ENCODE measurements around the gene BMPER. TPM values are rescaled to one million over a fixed set of nuclear protein-coding genes. Genes with fewer than 3 reads are reported as not detected.

Gene BMPER
- total RNA-seq, 1 experiment from 2014 or later, result not detected

DNA sequence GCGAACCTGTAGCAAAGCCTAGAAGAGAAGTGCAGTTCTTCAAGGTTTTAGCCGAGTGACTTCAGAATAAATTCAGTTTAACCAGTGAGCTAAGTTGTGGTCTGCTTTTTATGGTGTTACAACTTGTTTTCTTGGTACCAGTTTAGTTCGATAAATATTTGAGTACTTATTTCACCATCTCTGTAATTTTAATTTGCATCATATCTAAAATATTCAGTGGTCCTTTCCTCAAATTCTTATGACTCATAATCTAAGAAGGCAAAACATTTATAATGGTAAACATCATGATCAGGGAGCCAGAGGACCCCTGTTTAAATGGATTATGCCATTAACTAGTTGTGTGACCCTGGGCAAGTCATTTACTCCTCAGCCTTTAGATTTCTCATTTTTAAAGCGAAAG, 4.1 kb upstream of the BMPER start:
- Histone ChIP-seq H4K20me1 (ENCODE audit: insufficient read depth, low read depth, low read length) (no peaks in the 10 kb centered on the region), H3K4me1 (ENCODE audit: low read length) (no peaks in the 10 kb centered on the region), H3K27ac (ENCODE audit: low read length) (no peak overlapping the region), H3K9me2 (replicated peaks; ENCODE audit: insufficient read depth, low read length) (no peaks in the 10 kb centered on the region), H3K9me3 (ENCODE audit: low read length) (no peaks in the 10 kb centered on the region), H3K4me2 (ENCODE audit: low read depth, low read length, poor library complexity, severe bottlenecking) (no peak overlapping the region), H3K27me3 (ENCODE audit: low read length) (no peaks in the 10 kb centered on the region), H2AFZ (ENCODE audit: low read length) (no peak overlapping the region), H3K4me3 (ENCODE audit: low read length) (no peak overlapping the region), H3K9ac (ENCODE audit: low read length) (no peak overlapping the region), H3K79me2 (ENCODE audit: low read length) (no peaks in the 10 kb centered on the region), H3K36me3 (ENCODE audit: insufficient read depth, low read length) (no peaks in the 10 kb centered on the region)
- no peak for DNase-seq

DNA sequence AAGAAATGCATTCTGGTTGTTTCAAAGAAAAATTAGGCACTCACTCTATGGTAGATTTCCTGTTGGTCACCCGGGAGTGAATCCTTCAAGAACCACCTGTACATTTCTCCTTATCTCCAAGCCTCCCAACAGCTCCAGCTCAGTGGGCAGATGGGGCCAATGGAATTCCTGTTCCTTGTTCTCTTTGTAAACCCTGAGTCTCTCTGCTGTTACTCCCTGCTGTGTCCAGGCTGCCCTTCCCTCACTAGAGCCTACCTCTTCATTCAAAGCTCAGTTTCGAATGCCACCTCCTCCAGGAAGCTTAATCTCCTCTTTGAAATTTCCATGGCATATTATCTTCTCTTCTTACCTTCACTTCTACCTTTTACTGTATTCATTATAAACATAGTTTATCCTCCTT, 3.5 kb upstream of the BMPER start:
- Histone ChIP-seq H2AFZ (ENCODE audit: low read length) (no peak overlapping the region), H3K4me2 (ENCODE audit: low read depth, low read length, poor library complexity, severe bottlenecking) (no peak overlapping the region), H3K9me2 (replicated peaks; ENCODE audit: insufficient read depth, low read length) (no peaks in the 10 kb centered on the region), H3K9me3 (ENCODE audit: low read length) (no peaks in the 10 kb centered on the region), H3K9ac (ENCODE audit: low read length) (no peak overlapping the region), H3K27ac (ENCODE audit: low read length) (no peak overlapping the region), H3K36me3 (ENCODE audit: insufficient read depth, low read length) (no peaks in the 10 kb centered on the region), H3K4me1 (ENCODE audit: low read length) (no peaks in the 10 kb centered on the region), H4K20me1 (ENCODE audit: insufficient read depth, low read depth, low read length) (no peaks in the 10 kb centered on the region), H3K27me3 (ENCODE audit: low read length) (no peaks in the 10 kb centered on the region), H3K79me2 (ENCODE audit: low read length) (no peaks in the 10 kb centered on the region), H3K4me3 (ENCODE audit: low read length) (no peak overlapping the region)
- DNase-seq, result no peak

DNA sequence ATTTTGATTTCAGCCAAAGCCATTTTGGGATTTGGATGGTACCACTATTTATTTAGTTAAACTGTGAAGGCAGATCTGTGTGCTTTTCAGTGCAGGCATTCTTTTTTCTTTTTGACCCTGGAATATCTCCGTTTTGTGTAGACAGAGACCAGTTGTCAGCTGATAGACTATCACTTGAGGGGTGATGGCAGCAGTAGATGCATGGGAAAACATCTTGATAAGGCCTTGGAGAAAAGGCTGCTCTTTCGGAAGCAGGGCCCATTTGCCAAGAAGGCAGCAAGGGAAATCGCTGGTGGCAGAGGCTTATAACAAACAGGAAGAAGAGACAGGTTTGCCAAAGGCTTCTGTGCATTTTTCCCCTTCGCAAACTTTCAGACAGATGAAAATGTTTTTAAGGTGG, 2.6 kb upstream of the BMPER start:
- DNase-seq, result no peak
- no peaks in the 10 kb centered on the region for H3K27me3 ChIP-seq (ENCODE audit: low read length)
- H3K4me1 ChIP-seq (ENCODE audit: low read length), result no peaks in the 10 kb centered on the region
- no peak overlapping the region for H3K4me2 ChIP-seq (ENCODE audit: low read depth, low read length, poor library complexity, severe bottlenecking)
- no peak overlapping the region for H3K27ac ChIP-seq (ENCODE audit: low read length)
- H3K36me3 ChIP-seq (ENCODE audit: insufficient read depth, low read length), result no peaks in the 10 kb centered on the region
- no peaks in the 10 kb centered on the region for H3K9me2 ChIP-seq (replicated peaks; ENCODE audit: insufficient read depth, low read length)
- no peaks in the 10 kb centered on the region for H4K20me1 ChIP-seq (ENCODE audit: insufficient read depth, low read depth, low read length)
- no peaks in the 10 kb centered on the region for H3K79me2 ChIP-seq (ENCODE audit: low read length)
- H2AFZ ChIP-seq (ENCODE audit: low read length), result no peak overlapping the region
- no peak overlapping the region for H3K4me3 ChIP-seq (ENCODE audit: low read length)
- H3K9ac ChIP-seq (ENCODE audit: low read length), result no peak overlapping the region
- no peaks in the 10 kb centered on the region for H3K9me3 ChIP-seq (ENCODE audit: low read length)

DNA sequence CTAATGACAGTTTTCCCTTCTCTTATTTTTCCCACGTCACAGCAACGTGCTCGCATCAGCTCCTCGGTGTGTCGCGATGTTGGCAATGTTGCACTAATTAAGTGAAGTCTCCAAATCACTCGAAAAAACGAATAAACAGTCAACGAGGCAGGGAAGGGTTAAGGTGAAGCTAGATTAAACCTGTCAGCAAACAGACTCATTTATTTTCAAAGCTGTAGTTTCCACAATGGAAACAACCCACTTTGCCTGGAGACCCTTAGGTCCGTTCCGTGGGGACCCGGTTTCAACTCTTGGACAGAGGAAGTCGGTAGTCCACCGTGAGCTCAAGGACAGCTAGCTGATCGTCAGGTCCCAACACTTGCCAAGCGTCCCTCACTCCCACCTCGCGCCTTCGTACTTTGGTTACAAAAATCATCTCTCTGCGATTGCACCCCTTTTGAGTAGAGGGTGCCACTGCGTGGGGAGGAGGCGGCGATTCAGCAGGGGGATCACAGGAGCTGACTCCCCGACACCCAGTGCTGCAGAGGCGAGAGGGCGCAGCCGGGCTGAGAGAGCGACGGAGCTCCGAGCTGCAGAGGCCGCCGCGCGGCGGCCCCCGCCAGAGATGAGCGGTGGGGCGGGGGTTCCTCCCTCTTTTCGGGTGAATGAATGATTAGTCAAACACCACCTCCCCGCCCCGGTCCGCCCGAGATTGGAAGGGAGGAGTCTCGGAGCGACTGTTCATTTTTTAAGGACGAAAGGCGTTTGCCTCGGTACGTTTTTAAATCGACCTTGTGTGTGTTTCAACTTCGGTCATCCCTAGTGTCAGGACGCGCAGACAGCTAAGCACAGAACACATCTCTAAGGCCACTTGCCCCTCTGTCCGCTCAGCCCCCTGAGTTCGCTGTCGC, 1.3 kb upstream of the BMPER start:
- H2AFZ ChIP-seq (ENCODE audit: low read length), result no peak overlapping the region
- no peak overlapping the region for H3K4me3 ChIP-seq (ENCODE audit: low read length)
- no peak overlapping the region for H3K4me2 ChIP-seq (ENCODE audit: low read depth, low read length, poor library complexity, severe bottlenecking)
- no peak overlapping the region for H3K27ac ChIP-seq (ENCODE audit: low read length)
- H3K9me3 ChIP-seq (ENCODE audit: low read length), result no peaks in the 10 kb centered on the region
- H3K4me1 ChIP-seq (ENCODE audit: low read length), result no peaks in the 10 kb centered on the region
- no peaks in the 10 kb centered on the region for H3K36me3 ChIP-seq (ENCODE audit: insufficient read depth, low read length)
- DNase-seq, result no peak
- no peak overlapping the region for H3K9ac ChIP-seq (ENCODE audit: low read length)
- no peaks in the 10 kb centered on the region for H3K27me3 ChIP-seq (ENCODE audit: low read length)
- no peaks in the 10 kb centered on the region for H3K9me2 ChIP-seq (replicated peaks; ENCODE audit: insufficient read depth, low read length)
- H3K79me2 ChIP-seq (ENCODE audit: low read length), result no peaks in the 10 kb centered on the region
- no peaks in the 10 kb centered on the region for H4K20me1 ChIP-seq (ENCODE audit: insufficient read depth, low read depth, low read length)

- no peak for DNase-seq
- Histone ChIP-seq H3K27me3 (ENCODE audit: low read length) (no peaks in the 10 kb centered on the region), H3K27ac (ENCODE audit: low read length) (no peak overlapping the region), H3K79me2 (ENCODE audit: low read length) (no peaks in the 10 kb centered on the region), H4K20me1 (ENCODE audit: insufficient read depth, low read depth, low read length) (no peaks in the 10 kb centered on the region), H3K4me1 (ENCODE audit: low read length) (no peaks in the 10 kb centered on the region), H3K36me3 (ENCODE audit: insufficient read depth, low read length) (no peaks in the 10 kb centered on the region), H3K4me3 (ENCODE audit: low read length) (no peak overlapping the region), H2AFZ (ENCODE audit: low read length) (no peak overlapping the region), H3K4me2 (ENCODE audit: low read depth, low read length, poor library complexity, severe bottlenecking) (no peak overlapping the region), H3K9me3 (ENCODE audit: low read length) (no peaks in the 10 kb centered on the region), H3K9me2 (replicated peaks; ENCODE audit: insufficient read depth, low read length) (no peaks in the 10 kb centered on the region), H3K9ac (ENCODE audit: low read length) (no peak overlapping the region)
Measured at GRCh38 chr7:33904681-33905388, 504 bp upstream of the BMPER start.

DNA sequence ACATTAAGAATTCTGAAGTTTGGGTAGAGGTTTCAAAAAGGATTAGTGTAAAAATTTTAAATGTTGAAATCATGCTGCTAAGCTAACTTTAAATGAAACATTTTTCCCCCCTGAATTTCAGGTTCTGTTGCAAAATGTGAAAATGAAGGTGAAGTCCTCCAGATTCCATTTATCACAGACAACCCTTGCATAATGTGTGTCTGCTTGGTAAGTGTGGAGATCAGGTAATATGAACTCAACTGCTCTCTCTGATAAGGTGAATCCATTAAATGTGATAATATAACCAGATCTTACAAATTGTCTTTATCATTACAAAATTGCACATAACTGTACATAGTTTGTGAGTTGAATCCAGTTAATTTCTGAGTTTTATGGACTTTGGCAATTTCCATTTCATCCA, 1.4 kb downstream of the BMPER start:
- Histone ChIP-seq H3K4me2 (ENCODE audit: low read depth, low read length, poor library complexity, severe bottlenecking) (no peak overlapping the region), H3K27me3 (ENCODE audit: low read length) (no peaks in the 10 kb centered on the region), H3K9ac (ENCODE audit: low read length) (no peak overlapping the region), H3K4me1 (ENCODE audit: low read length) (no peaks in the 10 kb centered on the region), H3K36me3 (ENCODE audit: insufficient read depth, low read length) (no peaks in the 10 kb centered on the region), H3K9me3 (ENCODE audit: low read length) (no peaks in the 10 kb centered on the region), H3K79me2 (ENCODE audit: low read length) (no peaks in the 10 kb centered on the region), H4K20me1 (ENCODE audit: insufficient read depth, low read depth, low read length) (no peaks in the 10 kb centered on the region), H3K9me2 (replicated peaks; ENCODE audit: insufficient read depth, low read length) (no peaks in the 10 kb centered on the region), H3K27ac (ENCODE audit: low read length) (no peak overlapping the region), H2AFZ (ENCODE audit: low read length) (no peak overlapping the region), H3K4me3 (ENCODE audit: low read length) (no peak overlapping the region)
- DNase-seq, result no peak

GRCh38 chr7:33907625-33908024, 2.3 kb downstream of the BMPER start:
- Histone ChIP-seq H3K27me3 (ENCODE audit: low read length) (no peaks in the 10 kb centered on the region), H3K4me2 (ENCODE audit: low read depth, low read length, poor library complexity, severe bottlenecking) (no peak overlapping the region), H3K9ac (ENCODE audit: low read length) (no peak overlapping the region), H3K9me2 (replicated peaks; ENCODE audit: insufficient read depth, low read length) (no peaks in the 10 kb centered on the region), H3K4me1 (ENCODE audit: low read length) (no peaks in the 10 kb centered on the region), H3K27ac (ENCODE audit: low read length) (no peak overlapping the region), H3K4me3 (ENCODE audit: low read length) (no peak overlapping the region), H4K20me1 (ENCODE audit: insufficient read depth, low read depth, low read length) (no peaks in the 10 kb centered on the region), H3K36me3 (ENCODE audit: insufficient read depth, low read length) (no peaks in the 10 kb centered on the region), H3K79me2 (ENCODE audit: low read length) (no peaks in the 10 kb centered on the region), H2AFZ (ENCODE audit: low read length) (no peak overlapping the region), H3K9me3 (ENCODE audit: low read length) (no peaks in the 10 kb centered on the region)
- no peak for DNase-seq

DNA sequence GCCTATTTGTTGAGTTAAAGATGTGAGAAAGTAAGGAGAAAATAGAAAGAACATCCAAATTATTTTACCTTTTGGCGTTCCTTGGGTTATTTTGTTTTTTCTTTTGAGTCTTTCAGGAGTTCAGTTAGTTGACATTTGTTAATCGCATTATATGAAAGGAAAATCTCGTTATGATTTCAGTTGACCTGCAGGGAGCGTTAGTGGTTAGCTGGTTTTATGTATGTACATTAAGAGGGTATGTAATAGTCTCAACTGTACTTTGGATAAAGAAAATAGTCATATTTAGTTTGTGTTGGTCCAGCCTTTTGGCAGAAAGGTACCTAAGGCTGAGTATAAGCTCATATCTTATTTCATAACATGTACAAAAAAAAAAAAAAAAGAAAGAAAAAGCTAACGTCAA, 4.0 kb downstream of the BMPER start:
- Histone ChIP-seq H3K9me2 (replicated peaks; ENCODE audit: insufficient read depth, low read length) (no peaks in the 10 kb centered on the region), H4K20me1 (ENCODE audit: insufficient read depth, low read depth, low read length) (no peaks in the 10 kb centered on the region), H3K79me2 (ENCODE audit: low read length) (no peaks in the 10 kb centered on the region), H3K9ac (ENCODE audit: low read length) (no peak overlapping the region), H3K9me3 (ENCODE audit: low read length) (no peaks in the 10 kb centered on the region), H3K4me3 (ENCODE audit: low read length) (no peak overlapping the region), H3K4me1 (ENCODE audit: low read length) (no peaks in the 10 kb centered on the region), H2AFZ (ENCODE audit: low read length) (no peak overlapping the region), H3K27me3 (ENCODE audit: low read length) (no peaks in the 10 kb centered on the region), H3K4me2 (ENCODE audit: low read depth, low read length, poor library complexity, severe bottlenecking) (no peak overlapping the region), H3K27ac (ENCODE audit: low read length) (no peak overlapping the region), H3K36me3 (ENCODE audit: insufficient read depth, low read length) (no peaks in the 10 kb centered on the region)
- no peak for DNase-seq
